Measurements from ENCODE around the gene IFFO2.

DNA sequence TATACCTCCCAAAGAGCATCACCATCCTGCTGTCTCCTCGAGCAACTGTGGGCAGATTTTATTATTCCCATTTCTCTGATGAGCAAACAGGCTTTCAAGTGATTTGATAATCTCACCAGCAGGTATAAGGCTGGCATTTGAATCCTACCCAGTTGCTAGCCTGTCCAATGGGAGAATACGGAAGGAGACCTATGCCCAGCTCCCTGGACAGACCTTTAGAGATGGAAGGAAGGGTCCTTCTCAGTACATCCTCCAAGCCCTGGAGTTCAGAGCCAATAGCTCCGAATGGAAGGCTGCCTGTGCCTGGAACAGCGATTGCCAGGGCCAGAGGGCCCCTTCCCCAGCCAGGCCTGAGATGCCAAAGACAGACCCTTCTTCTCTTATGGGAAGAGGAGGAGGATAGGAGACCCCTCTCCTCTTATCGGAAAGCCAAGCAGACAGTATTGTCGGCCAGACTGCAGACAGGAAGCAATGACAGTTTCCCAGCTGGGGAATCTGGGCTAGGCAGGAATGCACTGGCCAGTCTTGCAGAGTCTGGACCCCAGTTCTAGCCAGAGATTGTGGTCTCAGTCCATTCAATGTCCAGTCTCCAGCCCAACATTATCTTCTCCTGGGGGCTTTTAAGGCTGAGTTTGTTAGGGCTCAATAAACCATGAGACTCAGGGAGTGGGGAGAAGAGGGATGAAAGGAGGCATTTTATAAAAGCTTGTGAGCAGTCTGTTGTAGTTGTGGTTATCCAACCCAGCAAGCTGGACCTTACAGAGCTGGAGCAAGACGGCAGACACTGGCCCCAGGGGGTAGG is 2.0 kb downstream of the IFFO2 start:
- TF ChIP-seq POLR2AphosphoS5 (IDR thresholded peaks at IDR 0.05; ENCODE audit: low read depth, low read length) = no peak
- no peak for TF ChIP-seq TAF1 (IDR thresholded peaks at IDR 0.05; ENCODE audit: borderline replicate concordance, insufficient read depth, low read length)
- TF ChIP-seq, protein P1, sequence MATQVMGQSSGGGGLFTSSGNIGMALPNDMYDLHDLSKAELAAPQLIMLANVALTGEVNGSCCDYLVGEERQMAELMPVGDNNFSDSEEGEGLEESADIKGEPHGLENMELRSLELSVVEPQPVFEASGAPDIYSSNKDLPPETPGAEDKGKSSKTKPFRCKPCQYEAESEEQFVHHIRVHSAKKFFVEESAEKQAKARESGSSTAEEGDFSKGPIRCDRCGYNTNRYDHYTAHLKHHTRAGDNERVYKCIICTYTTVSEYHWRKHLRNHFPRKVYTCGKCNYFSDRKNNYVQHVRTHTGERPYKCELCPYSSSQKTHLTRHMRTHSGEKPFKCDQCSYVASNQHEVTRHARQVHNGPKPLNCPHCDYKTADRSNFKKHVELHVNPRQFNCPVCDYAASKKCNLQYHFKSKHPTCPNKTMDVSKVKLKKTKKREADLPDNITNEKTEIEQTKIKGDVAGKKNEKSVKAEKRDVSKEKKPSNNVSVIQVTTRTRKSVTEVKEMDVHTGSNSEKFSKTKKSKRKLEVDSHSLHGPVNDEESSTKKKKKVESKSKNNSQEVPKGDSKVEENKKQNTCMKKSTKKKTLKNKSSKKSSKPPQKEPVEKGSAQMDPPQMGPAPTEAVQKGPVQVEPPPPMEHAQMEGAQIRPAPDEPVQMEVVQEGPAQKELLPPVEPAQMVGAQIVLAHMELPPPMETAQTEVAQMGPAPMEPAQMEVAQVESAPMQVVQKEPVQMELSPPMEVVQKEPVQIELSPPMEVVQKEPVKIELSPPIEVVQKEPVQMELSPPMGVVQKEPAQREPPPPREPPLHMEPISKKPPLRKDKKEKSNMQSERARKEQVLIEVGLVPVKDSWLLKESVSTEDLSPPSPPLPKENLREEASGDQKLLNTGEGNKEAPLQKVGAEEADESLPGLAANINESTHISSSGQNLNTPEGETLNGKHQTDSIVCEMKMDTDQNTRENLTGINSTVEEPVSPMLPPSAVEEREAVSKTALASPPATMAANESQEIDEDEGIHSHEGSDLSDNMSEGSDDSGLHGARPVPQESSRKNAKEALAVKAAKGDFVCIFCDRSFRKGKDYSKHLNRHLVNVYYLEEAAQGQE (IDR thresholded peaks at IDR 0.05; ENCODE audit: insufficient read depth in 1 of 2, low read depth in 2 of 2, low read length in 2 of 2) = no peak
- TF ChIP-seq SIN3A (IDR thresholded peaks at IDR 0.05; ENCODE audit: borderline replicate concordance, insufficient read depth, low read length) = no peak
- no peak for TF ChIP-seq FOXP2 (optimal IDR thresholded peaks at IDR 0.05; ENCODE audit: borderline replicate concordance, extremely low read depth, extremely low read length, insufficient read depth)
